Activated T-helper 1 cell treated with anti-CD3 and anti-CD28 coated beads, Interleukin-12 subunit alpha, Interleukin-12 subunit beta, Interleukin-2, Interleukin-4 antibody, amounts not matched to agents 30 ng/mL and 10 ng/mL and 1 ng/mL, durations not matched to agents 14 hours and 24 hours and 36 hours (primary cell): ENCODE results near the gene HLA-B. TPM values are rescaled to one million over a fixed set of nuclear protein-coding genes. Genes with fewer than 3 reads are reported as not detected.

ENCODE experiments used
- DNase-seq: peaks from one replicate; pipeline ENCODE4 v3.0.0; 2021; ENCODE audit warnings: low spot score
- H3K27ac Mint-ChIP-seq: one replicate; pipeline ENCODE4 v1.8.0; 2021; ENCODE audit warnings: mild to moderate bottlenecking, mixed read lengths
- H3K27me3 Mint-ChIP-seq: one replicate; pipeline ENCODE4 v1.8.0; 2022; ENCODE audit warnings: mild to moderate bottlenecking, moderate library complexity, mixed read lengths; ENCODE audit not compliant: insufficient read depth
- H3K36me3 Mint-ChIP-seq: one replicate; pipeline ENCODE4 v1.8.0; 2021; ENCODE audit warnings: low read depth, mixed read lengths
- H3K4me1 Mint-ChIP-seq: one replicate; pipeline ENCODE4 v1.8.0; 2021; ENCODE audit warnings: low read depth, mixed read lengths
- H3K4me3 Mint-ChIP-seq: one replicate; pipeline ENCODE4 v1.8.0; 2021; ENCODE audit warnings: mild to moderate bottlenecking, moderate library complexity, mixed read lengths
- H3K9me3 Mint-ChIP-seq: one replicate; pipeline ENCODE4 v1.8.0; 2021; ENCODE audit warnings: mixed read lengths
- intact Hi-C: fragments of 100-400 bp; cut with micrococcal nuclease; formaldehyde crosslinking; loops from one replicate; pipeline ENCODE4 v1.15.1; 2024
- total RNA-seq: library from RNA; stranded (reverse); gene quantifications from 2 replicates; pipeline ENCODE4 v1.2.3, GENCODE V29; 2022

The HLA-B gene
- total RNA-seq, 1 donor from 2014 or later, result 3,814 TPM

DNA sequence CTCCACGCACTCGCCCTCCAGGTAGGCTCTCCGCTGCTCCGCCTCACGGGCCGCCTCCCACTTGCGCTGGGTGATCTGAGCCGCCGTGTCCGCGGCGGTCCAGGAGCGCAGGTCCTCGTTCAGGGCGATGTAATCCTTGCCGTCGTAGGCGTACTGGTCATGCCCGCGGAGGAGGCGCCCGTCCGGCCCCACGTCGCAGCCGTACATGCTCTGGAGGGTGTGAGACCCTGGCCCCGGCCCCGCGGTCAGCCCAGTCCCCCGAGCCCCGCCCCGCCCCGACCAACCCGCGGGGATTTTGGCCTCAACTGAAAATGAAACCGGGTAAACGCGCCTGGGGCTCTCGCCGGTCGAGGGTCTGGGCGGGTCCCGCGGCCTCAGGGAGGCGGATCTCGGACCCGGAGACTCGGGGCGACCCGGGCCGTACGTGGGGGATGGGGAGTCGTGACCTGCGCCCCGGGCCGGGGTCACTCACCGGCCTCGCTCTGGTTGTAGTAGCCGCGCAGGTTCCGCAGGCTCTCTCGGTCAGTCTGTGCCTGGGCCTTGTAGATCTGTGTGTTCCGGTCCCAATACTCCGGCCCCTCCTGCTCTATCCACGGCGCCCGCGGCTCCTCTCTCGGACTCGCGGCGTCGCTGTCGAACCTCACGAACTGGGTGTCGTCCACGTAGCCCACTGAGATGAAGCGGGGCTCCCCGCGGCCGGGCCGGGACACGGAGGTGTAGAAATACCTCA lies 598 bp downstream of the HLA-B start:
- intact Hi-C loops, result loop anchor here (5.0 kb wide), 3 partner anchors 46 to 1469 kb away; partner anchors contain the start of genes MICA, MRPS18B and PPP1R10
- Mint-ChIP-seq H3K4me3 (peak overlapping the region; percentile 95), H3K27ac (peak overlapping the region; percentile 95), H3K36me3 (peaks cover 53% of the 10 kb centered on the region), H3K4me1 (peaks cover 67% of the 10 kb centered on the region), H3K27me3 (peaks cover 6% of the 10 kb centered on the region), H3K9me3 (peaks cover 8% of the 10 kb centered on the region)
- peak; percentile 52 for DNase-seq

DNA sequence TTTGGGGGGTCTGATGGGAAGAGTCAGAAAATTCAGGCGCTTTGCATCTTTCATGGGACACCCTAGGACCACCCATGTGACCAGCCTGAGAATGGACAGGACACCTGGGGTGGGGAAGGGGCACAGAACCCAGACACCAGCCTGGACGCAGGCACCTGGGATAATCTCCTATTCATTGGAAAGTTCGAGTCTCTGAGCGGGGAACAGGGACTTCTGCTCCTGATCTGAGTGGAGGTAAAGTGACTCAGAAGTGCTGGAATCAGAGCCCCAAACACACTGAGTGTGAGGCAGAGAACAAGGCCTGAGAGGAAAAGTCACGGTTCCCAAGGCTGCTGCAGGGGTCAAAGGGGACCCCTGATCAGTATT lies 1.4 kb downstream of the HLA-B start:
- Mint-ChIP-seq H3K27me3 (peaks cover 3% of the 10 kb centered on the region), H3K27ac (peak overlapping the region; percentile 79), H3K9me3 (peaks cover 4% of the 10 kb centered on the region), H3K36me3 (peaks cover 50% of the 10 kb centered on the region), H3K4me1 (peaks cover 73% of the 10 kb centered on the region), H3K4me3 (peak overlapping the region; percentile 95)
- no peak for DNase-seq
- intact Hi-C loops, result loop anchor here (5.0 kb wide), 3 partner anchors 47 to 1468 kb away; partner anchors contain the start of genes MICA, MRPS18B and PPP1R10

- peak overlapping the region; percentile 79 for H3K27ac Mint-ChIP-seq
- peaks cover 78% of the 10 kb centered on the region for H3K4me1 Mint-ChIP-seq
- peaks cover 48% of the 10 kb centered on the region for H3K36me3 Mint-ChIP-seq
- no peak for DNase-seq
- intact Hi-C loops, result loop anchor here (1.0 to 5.0 kb wide), 4 partner anchors 47 to 1468 kb away; partner anchors contain the start of genes MICA, MRPS18B and PPP1R10
- H3K9me3 Mint-ChIP-seq, result no peaks in the 10 kb centered on the region
- H3K4me3 Mint-ChIP-seq, result peak overlapping the region; percentile 95
- H3K27me3 Mint-ChIP-seq, result no peaks in the 10 kb centered on the region
Measured at GRCh38 chr6:31354864-31355582, 2.0 kb downstream of the HLA-B start.

DNA sequence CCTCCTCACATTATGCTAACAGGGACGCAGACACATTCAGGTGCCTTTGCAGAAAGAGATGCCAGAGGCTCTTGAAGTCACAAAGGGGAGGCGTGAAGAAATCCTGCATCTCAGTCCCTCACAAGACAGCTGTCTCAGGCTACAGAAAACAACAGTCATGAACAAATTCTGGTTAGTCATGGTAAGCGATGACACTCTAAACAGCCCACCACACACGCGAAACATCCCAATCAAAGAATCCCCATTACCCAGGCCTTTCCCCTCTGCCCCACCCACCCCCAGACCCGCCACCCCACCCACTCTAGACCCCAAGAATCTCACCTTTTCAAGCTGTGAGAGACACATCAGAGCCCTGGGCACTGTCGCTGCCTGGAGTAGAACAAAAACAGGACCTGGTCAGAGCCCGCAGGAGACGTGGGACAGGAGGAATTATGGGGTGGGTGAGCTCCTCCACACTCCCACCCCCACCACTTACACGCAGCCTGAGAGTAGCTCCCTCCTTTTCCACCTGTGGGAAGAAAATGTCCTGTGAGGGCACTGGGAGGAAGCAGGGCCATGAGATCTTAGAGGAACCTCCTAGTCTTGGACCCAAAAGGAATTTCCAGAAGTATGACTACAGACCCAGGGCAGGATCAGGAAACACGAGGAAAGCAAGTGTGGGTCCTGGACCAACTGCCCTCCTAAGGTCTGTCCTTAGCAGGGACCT lies 2.7 kb downstream of the HLA-B start:
- H3K9me3 Mint-ChIP-seq, result no peaks in the 10 kb centered on the region
- H3K4me3 Mint-ChIP-seq, result peak overlapping the region; percentile 95
- peak overlapping the region; percentile 79 for H3K27ac Mint-ChIP-seq
- intact Hi-C loops, result loop anchor here (1.0 kb wide), 1 partner anchor 85 kb away; no protein-coding TSS in a partner anchor
- DNase-seq, result no peak
- H3K36me3 Mint-ChIP-seq, result peaks cover 46% of the 10 kb centered on the region
- peaks cover 74% of the 10 kb centered on the region for H3K4me1 Mint-ChIP-seq
- no peaks in the 10 kb centered on the region for H3K27me3 Mint-ChIP-seq

DNA sequence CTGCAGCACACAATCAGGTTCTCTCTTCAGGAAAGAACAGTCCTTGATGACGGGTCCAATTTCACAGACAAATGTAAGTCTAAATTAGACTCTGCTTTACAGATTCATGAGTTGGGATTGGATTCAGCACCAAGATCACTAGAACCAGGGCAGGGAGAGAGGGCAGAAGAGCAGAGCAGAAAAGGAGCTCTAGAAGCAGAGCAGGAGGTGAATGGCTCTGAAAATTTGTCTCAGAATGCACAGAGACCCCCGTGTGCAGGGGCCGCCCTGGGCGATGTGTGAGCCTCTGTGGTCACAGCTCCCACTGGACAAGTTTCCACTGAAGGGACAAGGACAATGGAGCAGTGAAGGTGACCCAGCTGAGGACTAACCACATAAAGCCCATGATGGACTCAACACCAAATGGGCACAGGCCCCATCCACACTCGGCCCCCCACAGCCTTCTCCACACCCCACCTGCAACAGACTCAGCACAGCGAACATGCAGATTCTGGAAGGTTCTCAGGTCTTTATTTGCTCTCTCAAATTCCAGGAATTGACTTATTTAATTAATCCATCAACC lies 3.5 kb downstream of the HLA-B start:
- Mint-ChIP-seq H3K4me3 (peak overlapping the region; percentile 95), H3K36me3 (peaks cover 46% of the 10 kb centered on the region), H3K4me1 (peaks cover 72% of the 10 kb centered on the region), H3K27ac (peak overlapping the region; percentile 70), H3K27me3 (no peaks in the 10 kb centered on the region), H3K9me3 (no peaks in the 10 kb centered on the region)
- DNase-seq, result no peak
- intact Hi-C loops, result no loop called here

DNA sequence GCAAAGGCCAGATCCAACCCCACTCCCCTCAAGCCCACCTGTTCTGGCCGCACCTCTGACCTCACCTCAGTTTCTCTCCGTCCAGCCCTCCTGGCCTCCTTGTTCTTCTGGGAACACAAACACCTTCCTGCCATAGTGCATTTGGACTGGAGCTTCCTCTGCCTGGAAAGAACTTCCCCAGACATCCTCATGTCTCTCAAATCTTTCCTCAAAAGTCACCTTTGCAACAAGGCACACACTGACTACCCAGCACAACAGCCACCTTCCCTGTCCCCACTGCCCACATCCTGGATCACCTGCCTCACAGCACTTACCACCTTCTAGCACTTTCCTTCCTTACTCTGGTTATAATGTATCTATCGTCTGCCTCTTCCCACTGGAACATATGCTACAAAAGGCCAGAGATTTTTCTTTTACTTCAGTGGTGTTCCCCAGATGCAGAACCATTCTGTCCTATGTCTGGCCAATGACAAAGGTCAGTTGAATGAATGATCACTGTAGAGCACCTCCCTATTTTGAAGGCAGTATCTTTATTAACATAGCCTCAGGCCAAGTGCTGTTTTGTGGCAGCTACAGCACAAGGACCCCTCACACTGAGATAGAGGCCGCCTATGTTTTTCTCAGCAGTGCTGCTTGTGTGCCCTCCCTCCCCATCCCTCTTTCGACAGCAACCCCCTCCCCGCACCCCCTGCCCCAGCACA lies 4.1 kb downstream of the HLA-B start:
- no peaks in the 10 kb centered on the region for H3K9me3 Mint-ChIP-seq
- H3K27ac Mint-ChIP-seq, result peak overlapping the region; percentile 49
- intact Hi-C loops, result no loop called here
- DNase-seq, result no peak
- peak overlapping the region; percentile 95 for H3K4me3 Mint-ChIP-seq
- peaks cover 68% of the 10 kb centered on the region for H3K4me1 Mint-ChIP-seq
- no peaks in the 10 kb centered on the region for H3K27me3 Mint-ChIP-seq
- H3K36me3 Mint-ChIP-seq, result peaks cover 46% of the 10 kb centered on the region

- H3K27me3 Mint-ChIP-seq, result no peaks in the 10 kb centered on the region
- intact Hi-C loops, result no loop called here
- H3K4me3 Mint-ChIP-seq, result peak overlapping the region; percentile 95
- peak overlapping the region; percentile 49 for H3K27ac Mint-ChIP-seq
- peaks cover 62% of the 10 kb centered on the region for H3K4me1 Mint-ChIP-seq
- DNase-seq, result no peak
- H3K9me3 Mint-ChIP-seq, result no peaks in the 10 kb centered on the region
- peaks cover 46% of the 10 kb centered on the region for H3K36me3 Mint-ChIP-seq
Measured at GRCh38 chr6:31352310-31352682, 4.7 kb downstream of the HLA-B start.

GRCh38 chr6:31351401-31352309 lies 5.3 kb downstream of the HLA-B start:
- H3K36me3 Mint-ChIP-seq, result peaks cover 44% of the 10 kb centered on the region
- intact Hi-C loops, result no loop called here
- no peak for DNase-seq
- no peaks in the 10 kb centered on the region for H3K27me3 Mint-ChIP-seq
- H3K27ac Mint-ChIP-seq, result peak overlapping the region; percentile 49
- H3K4me1 Mint-ChIP-seq, result peaks cover 61% of the 10 kb centered on the region
- H3K4me3 Mint-ChIP-seq, result peak overlapping the region; percentile 95
- H3K9me3 Mint-ChIP-seq, result no peaks in the 10 kb centered on the region

GRCh38 chr6:31351033-31351380 lies 6.0 kb downstream of the HLA-B start:
- H3K4me3 Mint-ChIP-seq, result no peak overlapping the region
- H3K4me1 Mint-ChIP-seq, result peaks cover 61% of the 10 kb centered on the region
- H3K27ac Mint-ChIP-seq, result no peak overlapping the region

GRCh38 chr6:31350196-31351032 lies 6.6 kb downstream of the HLA-B start:
- DNase-seq, result no peak
- peaks cover 2% of the 10 kb centered on the region for H3K27me3 Mint-ChIP-seq
- intact Hi-C loops, result no loop called here
- no peak overlapping the region for H3K4me3 Mint-ChIP-seq
- peaks cover 58% of the 10 kb centered on the region for H3K4me1 Mint-ChIP-seq
- no peaks in the 10 kb centered on the region for H3K9me3 Mint-ChIP-seq
- no peak overlapping the region for H3K27ac Mint-ChIP-seq
- H3K36me3 Mint-ChIP-seq, result peaks cover 36% of the 10 kb centered on the region

More at GRCh38 chr6:31351033-31351380, 6.0 kb downstream of the HLA-B start:
- Mint-ChIP-seq H3K9me3 (no peaks in the 10 kb centered on the region), H3K27me3 (no peaks in the 10 kb centered on the region), H3K36me3 (peaks cover 42% of the 10 kb centered on the region)
- intact Hi-C loops, result no loop called here
- no peak for DNase-seq

GRCh38 chr6:31349301-31349700 lies 7.7 kb downstream of the HLA-B start:
- no peaks in the 10 kb centered on the region for H3K9me3 Mint-ChIP-seq
- H3K4me1 Mint-ChIP-seq, result peaks cover 47% of the 10 kb centered on the region

More at GRCh38 chr6:31349301-31349700, 7.7 kb downstream of the HLA-B start:
- Mint-ChIP-seq H3K27ac (no peak overlapping the region), H3K4me3 (no peak overlapping the region), H3K36me3 (peaks cover 25% of the 10 kb centered on the region), H3K27me3 (peaks cover 3% of the 10 kb centered on the region)
- no peak for DNase-seq
- intact Hi-C loops, result no loop called here
